ENCODE results near the gene CANT1. TPM values are rescaled to one million over a fixed set of nuclear protein-coding genes. Genes with fewer than 3 reads are reported as not detected.

CANT1 gene
- total RNA-seq, 2 donors from 2014 or later = 20.9 to 40.1 TPM

GRCh38 chr17:78995761-78996451, 13.7 kb downstream of the CANT1 start:
- Histone ChIP-seq H3K4me1 (peaks cover 0 to 27% of the 10 kb centered on the region in 2 donors), H3K4me3 (no peak overlapping the region), H3K27me3 (no peaks in the 10 kb centered on the region), H3K27ac (peak overlapping the region; percentile 0 to 22), H3K36me3 (peaks cover 42% of the 10 kb centered on the region), H3K9me3 (no peaks in the 10 kb centered on the region)
- DNase-seq (ENCODE audit: low spot score) = no peak
- TF ChIP-seq CTCF (IDR thresholded peaks at IDR 0.05) = no peak

- H3K36me3 ChIP-seq = peaks cover 48% of the 10 kb centered on the region
These were observed 14.4 kb downstream of the CANT1 start for GRCh38 chr17:78995022-78995760.

GRCh38 chr17:78993981-78994671, 15.4 kb downstream of the CANT1 start:
- no peak for DNase-seq (ENCODE audit: low spot score)
- Histone ChIP-seq H3K9me3 (no peaks in the 10 kb centered on the region), H3K4me1 (peaks cover 0 to 26% of the 10 kb centered on the region in 2 donors), H3K4me3 (no peak overlapping the region), H3K36me3 (peaks cover 50% of the 10 kb centered on the region), H3K27me3 (no peaks in the 10 kb centered on the region), H3K27ac (no peak overlapping the region)
- TF ChIP-seq CTCF (IDR thresholded peaks at IDR 0.05) = no peak

More at GRCh38 chr17:78995022-78995760, 14.4 kb downstream of the CANT1 start:
- DNase-seq (ENCODE audit: low spot score) = no peak
- H3K27me3 ChIP-seq = no peaks in the 10 kb centered on the region
- H3K4me1 ChIP-seq = peaks cover 0 to 27% of the 10 kb centered on the region in 2 donors
- no peak overlapping the region for H3K4me3 ChIP-seq
- no peak overlapping the region for H3K27ac ChIP-seq
- H3K9me3 ChIP-seq = no peaks in the 10 kb centered on the region
- no peak for TF ChIP-seq CTCF (IDR thresholded peaks at IDR 0.05)

- peak; percentile 76 to 86 for TF ChIP-seq CTCF (IDR thresholded peaks at IDR 0.05)
- H3K27ac ChIP-seq = no peak overlapping the region
- H3K4me1 ChIP-seq = peaks cover 0 to 21% of the 10 kb centered on the region in 2 donors
- H3K27me3 ChIP-seq = no peaks in the 10 kb centered on the region
- peaks cover 50% of the 10 kb centered on the region for H3K36me3 ChIP-seq
- H3K4me3 ChIP-seq = no peak overlapping the region
- no peaks in the 10 kb centered on the region for H3K9me3 ChIP-seq
- DNase-seq (ENCODE audit: low spot score) = no peak
These were observed 16.2 kb downstream of the CANT1 start for GRCh38 chr17:78993241-78993956.

- Histone ChIP-seq H3K9me3 (no peaks in the 10 kb centered on the region), H3K4me3 (no peak overlapping the region), H3K27me3 (no peaks in the 10 kb centered on the region), H3K36me3 (peaks cover 50% of the 10 kb centered on the region), H3K27ac (no peak overlapping the region), H3K4me1 (peaks cover 0 to 21% of the 10 kb centered on the region in 2 donors)
- no peak for DNase-seq (ENCODE audit: low spot score)
- TF ChIP-seq CTCF (IDR thresholded peaks at IDR 0.05) = no peak
These were observed 16.9 kb downstream of the CANT1 start for GRCh38 chr17:78992542-78993212.

Measured in right atrium auricular region (tissue), 2 donors.